HCT116 (cell line): Measurements from ENCODE around the gene ASNSD1. TPM values are rescaled to one million over a fixed set of nuclear protein-coding genes. Genes with fewer than 3 reads are reported as not detected.
"Not testable (repeated sequence)": the region's sequence is repeated elsewhere in the genome, so short reads cannot be mapped to it uniquely, and the experiment has no call there.

Experiments used
- ATAC-seq: fragments of 200-7000 bp; cut with Tn5 transposase; 2 replicates; pipeline ENCODE4 v1.9.1; 2020; ENCODE audit warnings: mild to moderate bottlenecking, moderate library complexity
- BruUV-seq: library from RNA; stranded (reverse); fragments of 400-500 nt; replicated peaks from 2 replicates; lab custom pipeline; 2021; lab: Mats Ljungman, UMichigan
- CTCF ChIA-PET: fragments of 300-600 bp; sonication (Branson Sonifier 250); formaldehyde crosslinking; loops from one replicate; lab custom pipeline; 2021; ENCODE audit warnings: antibody characterized with exemption; lab: Charles Lee
- POLR2A ChIA-PET: fragments of 300-600, 350-600 bp; sonication (Branson Sonifier 250); formaldehyde crosslinking; loops from one replicate; lab custom pipeline; 2021; ENCODE audit warnings: antibody characterized with exemption; lab: Charles Lee
- RAD21 ChIA-PET, 2 experiments: fragments of 300-600 bp; sonication (Branson Sonifier 250); formaldehyde crosslinking; loops; one replicate each; lab custom pipeline; 2023; ENCODE audit warnings: low total read pairs in 2 of 2; ENCODE audit not compliant: uncharacterized antibody in 2 of 2, unreplicated experiment in 2 of 2, low non-redundant PET in 1 of 2; lab: Charles Lee
- DNase-seq: peaks from one replicate; pipeline ENCODE4 v3.0.0-alpha.2; 2010; ENCODE audit warnings: low read depth, low spot score
- H2AFZ ChIP-seq: fragments of 200-600 bp; shearing (Covaris generic), sonication (generic); 2 replicates; pipeline ENCODE4 v1.6.1; 2017; ENCODE audit warnings: low read depth, mixed run types, mixed read lengths, antibody characterized with exemption, low read length; ENCODE audit not compliant: poor library complexity, severe bottlenecking
- H3K27ac ChIP-seq: 2 replicates; pipeline ENCODE4 v1.5.1; 2012; ENCODE audit warnings: low read depth, low read length
- H3K27me3 ChIP-seq: fragments of 200-600 bp; sonication (generic); 2 replicates; pipeline ENCODE4 v1.6.1; 2016; ENCODE audit warnings: mixed run types, low read length, mixed read lengths; ENCODE audit not compliant: insufficient read depth
- H3K36me3 ChIP-seq, 2 experiments: fragments of 200-500 bp in 1 of 2; fragments of 200-600 bp in 1 of 2; sonication (Bioruptor generic) in 1 of 2; sonication (generic) in 1 of 2; 2 replicates each; pipeline versions ENCODE4 v1.5.1 to v1.6.1; 2014 to 2016; ENCODE audit warnings: low read length in 2 of 2, inconsistent platforms in 1 of 2, mixed read lengths in 1 of 2, mixed run types in 1 of 2; ENCODE audit not compliant: insufficient read depth in 2 of 2, control insufficient read depth in 1 of 2
- H3K4me1 ChIP-seq, 2 experiments: fragments of 200-600 bp in 1 of 2; sonication (generic) in 1 of 2; 2 replicates each; pipeline versions ENCODE4 v1.5.1 to v1.6.1; 2012 to 2017; ENCODE audit warnings: low read length in 2 of 2, inconsistent platforms in 1 of 2, mild to moderate bottlenecking in 1 of 2, mixed read lengths in 1 of 2, mixed run types in 1 of 2, moderate library complexity in 1 of 2; ENCODE audit not compliant: insufficient read depth in 2 of 2, control insufficient read depth in 1 of 2
- H3K4me2 ChIP-seq: fragments of 200-600 bp; sonication (generic); 2 replicates; pipeline ENCODE4 v1.6.1; 2017; ENCODE audit warnings: mixed run types, low read length, mixed read lengths
- H3K4me3 ChIP-seq, 2 experiments: fragments of 200-600 bp in 1 of 2; sonication (generic) in 1 of 2; replicated peaks in 1 of 2; 2 replicates each; pipeline ENCODE4 v1.5.1; 2011 to 2016; ENCODE audit warnings: low read length in 2 of 2, control low read depth in 1 of 2, low read depth in 1 of 2, mild to moderate bottlenecking in 1 of 2, mixed read lengths in 1 of 2, mixed run types in 1 of 2
- H3K79me2 ChIP-seq: fragments of 200-600 bp; sonication (generic); 2 replicates; pipeline ENCODE4 v1.6.1; 2017; ENCODE audit warnings: mild to moderate bottlenecking, mixed run types, low read length, moderate library complexity, mixed read lengths; ENCODE audit not compliant: insufficient read depth
- H3K9ac ChIP-seq: fragments of 200-600 bp; sonication (generic); 2 replicates; pipeline ENCODE4 v1.6.1; 2016; ENCODE audit warnings: low read length, mixed read lengths
- H3K9me2 ChIP-seq: fragments of 200-600 bp; sonication (generic), shearing (Covaris generic); 2 replicates; pipeline ENCODE4 v1.6.1; 2017; ENCODE audit warnings: mixed run types, mild to moderate bottlenecking, moderate library complexity; ENCODE audit not compliant: insufficient read depth
- H3K9me3 ChIP-seq, 2 experiments: fragments of 200-500 bp in 1 of 2; fragments of 200-600 bp in 1 of 2; sonication (Bioruptor generic) in 1 of 2; sonication (generic) in 1 of 2; 2 replicates each; pipeline ENCODE4 v1.6.1; 2014 to 2017; ENCODE audit warnings: low read length in 2 of 2, mixed read lengths in 2 of 2, inconsistent platforms in 1 of 2, low read depth in 1 of 2, mild to moderate bottlenecking in 1 of 2, mixed run types in 1 of 2, moderate library complexity in 1 of 2; ENCODE audit not compliant: control insufficient read depth in 1 of 2, insufficient read depth in 1 of 2
- H4K20me1 ChIP-seq: fragments of 200-600 bp; sonication (generic), shearing (Covaris generic); 2 replicates; pipeline ENCODE4 v1.6.1; 2017; ENCODE audit warnings: mixed run types, mild to moderate bottlenecking, moderate library complexity; ENCODE audit not compliant: insufficient read depth
- CEBPB ChIP-seq: IDR thresholded peaks from 2 replicates; pipeline ENCODE4 v1.6.1; 2012; ENCODE audit warnings: low read depth
- ELF1 ChIP-seq: IDR thresholded peaks from 2 replicates; pipeline ENCODE4 v1.6.1; 2012; ENCODE audit warnings: low read depth, borderline replicate concordance
- EZH2 ChIP-seq: fragments of 200-600 bp; sonication (generic); IDR thresholded peaks from 2 replicates; pipeline ENCODE4 v1.6.1; 2017; ENCODE audit warnings: antibody characterized with exemption, mixed run types
- EZH2phosphoT487 ChIP-seq: fragments of 200-600 bp; IDR thresholded peaks from 2 replicates; pipeline ENCODE4 v1.6.1; 2018; ENCODE audit warnings: antibody characterized with exemption, borderline replicate concordance
- FOSL1 ChIP-seq: IDR thresholded peaks from 2 replicates; pipeline ENCODE4 v1.6.1; 2012; ENCODE audit warnings: low read depth
- RAD21 ChIP-seq: IDR thresholded peaks from 2 replicates; pipeline ENCODE4 v1.6.1; 2012; ENCODE audit warnings: low read depth, mild to moderate bottlenecking
- ZFX ChIP-seq: fragments of 450-650 bp; IDR thresholded peaks from 2 replicates; pipeline ENCODE4 v1.6.1; 2017
- intact Hi-C: fragments of 100-400 bp; cut with micrococcal nuclease; formaldehyde crosslinking; loops from 2 replicates; pipeline ENCODE4 v1.10.0; 2022
- total RNA-seq: library from RNA; stranded (reverse); gene quantifications from one replicate; pipeline ENCODE4 v1.2.1, GENCODE V29; 2021; ENCODE audit not compliant: unreplicated experiment
- TF ChIP-seq, protein P1 (sequence below): IDR thresholded peaks from 2 replicates; pipeline ENCODE4 v1.6.1; 2012; ENCODE audit warnings: low read depth

ASNSD1 gene
- total RNA-seq, 1 experiment from 2014 or later = 33.6 TPM

DNA sequence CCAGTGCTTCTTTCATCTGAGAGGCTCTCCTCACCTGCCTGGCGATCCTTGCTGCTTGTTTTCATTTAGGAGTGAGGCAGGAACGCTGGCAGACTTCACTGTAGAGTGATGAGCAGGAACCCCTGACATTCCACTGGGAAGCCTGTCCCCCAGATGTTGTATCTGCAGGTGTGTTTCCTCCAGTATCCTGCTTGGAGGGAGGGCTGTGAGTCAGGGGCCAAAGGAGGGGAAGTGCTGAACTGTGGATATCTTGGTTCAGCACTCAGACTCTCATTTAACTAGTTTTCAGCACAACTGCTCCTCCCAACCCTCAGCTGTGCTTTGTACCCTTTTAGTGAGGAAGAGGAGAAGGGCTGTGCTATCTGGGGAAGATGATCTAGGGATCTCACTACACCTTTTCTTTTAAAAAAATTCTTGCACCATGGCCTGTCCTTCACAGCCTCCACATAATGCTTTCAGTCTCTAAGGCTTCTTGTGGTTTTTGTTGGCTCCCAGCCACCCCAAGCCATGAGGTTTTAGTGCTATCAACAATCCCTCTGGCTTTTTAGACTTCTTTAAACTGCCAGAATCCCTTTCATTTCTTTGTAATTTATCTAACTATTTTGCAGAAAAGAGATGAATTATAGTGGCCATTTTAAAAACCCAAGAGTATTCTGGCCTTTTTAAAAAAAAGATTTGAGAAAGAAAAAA, 24.4 kb downstream of the ASNSD1 start:
- ATAC-seq = 0 out of 2 replicates have a peak, but pooled peaks have one; percentile 27
- H4K20me1 ChIP-seq = no peaks in the 10 kb centered on the region
- no peaks in the 10 kb centered on the region for H3K9me3 ChIP-seq
- CTCF ChIA-PET = no interaction called here
- H3K4me3 ChIP-seq = no peak overlapping the region
- no peak for DNase-seq
- H2AFZ ChIP-seq = no peak overlapping the region
- RAD21 ChIA-PET = no interaction called here
- H3K9ac ChIP-seq = no peak overlapping the region
- no TSS peak for BruUV-seq
- intact Hi-C loops = no loop called here
- H3K9me2 ChIP-seq = no peaks in the 10 kb centered on the region
- H3K4me1 ChIP-seq = peaks cover 0 to 16% of the 10 kb centered on the region in 2 experiments; a peak in 3 of 4 replicates
- H3K27ac ChIP-seq = no peak overlapping the region
- POLR2A ChIA-PET = no interaction called here
- no peak for TF ChIP-seq EZH2phosphoT487
- TF ChIP-seq FOSL1 = no peak
- no peak for TF ChIP-seq EZH2
- TF ChIP-seq ELF1 = no peak
- TF ChIP-seq CEBPB = no peak
- TF ChIP-seq, protein P1, sequence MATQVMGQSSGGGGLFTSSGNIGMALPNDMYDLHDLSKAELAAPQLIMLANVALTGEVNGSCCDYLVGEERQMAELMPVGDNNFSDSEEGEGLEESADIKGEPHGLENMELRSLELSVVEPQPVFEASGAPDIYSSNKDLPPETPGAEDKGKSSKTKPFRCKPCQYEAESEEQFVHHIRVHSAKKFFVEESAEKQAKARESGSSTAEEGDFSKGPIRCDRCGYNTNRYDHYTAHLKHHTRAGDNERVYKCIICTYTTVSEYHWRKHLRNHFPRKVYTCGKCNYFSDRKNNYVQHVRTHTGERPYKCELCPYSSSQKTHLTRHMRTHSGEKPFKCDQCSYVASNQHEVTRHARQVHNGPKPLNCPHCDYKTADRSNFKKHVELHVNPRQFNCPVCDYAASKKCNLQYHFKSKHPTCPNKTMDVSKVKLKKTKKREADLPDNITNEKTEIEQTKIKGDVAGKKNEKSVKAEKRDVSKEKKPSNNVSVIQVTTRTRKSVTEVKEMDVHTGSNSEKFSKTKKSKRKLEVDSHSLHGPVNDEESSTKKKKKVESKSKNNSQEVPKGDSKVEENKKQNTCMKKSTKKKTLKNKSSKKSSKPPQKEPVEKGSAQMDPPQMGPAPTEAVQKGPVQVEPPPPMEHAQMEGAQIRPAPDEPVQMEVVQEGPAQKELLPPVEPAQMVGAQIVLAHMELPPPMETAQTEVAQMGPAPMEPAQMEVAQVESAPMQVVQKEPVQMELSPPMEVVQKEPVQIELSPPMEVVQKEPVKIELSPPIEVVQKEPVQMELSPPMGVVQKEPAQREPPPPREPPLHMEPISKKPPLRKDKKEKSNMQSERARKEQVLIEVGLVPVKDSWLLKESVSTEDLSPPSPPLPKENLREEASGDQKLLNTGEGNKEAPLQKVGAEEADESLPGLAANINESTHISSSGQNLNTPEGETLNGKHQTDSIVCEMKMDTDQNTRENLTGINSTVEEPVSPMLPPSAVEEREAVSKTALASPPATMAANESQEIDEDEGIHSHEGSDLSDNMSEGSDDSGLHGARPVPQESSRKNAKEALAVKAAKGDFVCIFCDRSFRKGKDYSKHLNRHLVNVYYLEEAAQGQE = no peak
- TF ChIP-seq RAD21 = no peak
- no peak for TF ChIP-seq ZFX
- no peaks in the 10 kb centered on the region for H3K27me3 ChIP-seq
- H3K36me3 ChIP-seq = no peaks in the 10 kb centered on the region
- H3K4me2 ChIP-seq = no peak overlapping the region
- H3K79me2 ChIP-seq = no peaks in the 10 kb centered on the region

DNA sequence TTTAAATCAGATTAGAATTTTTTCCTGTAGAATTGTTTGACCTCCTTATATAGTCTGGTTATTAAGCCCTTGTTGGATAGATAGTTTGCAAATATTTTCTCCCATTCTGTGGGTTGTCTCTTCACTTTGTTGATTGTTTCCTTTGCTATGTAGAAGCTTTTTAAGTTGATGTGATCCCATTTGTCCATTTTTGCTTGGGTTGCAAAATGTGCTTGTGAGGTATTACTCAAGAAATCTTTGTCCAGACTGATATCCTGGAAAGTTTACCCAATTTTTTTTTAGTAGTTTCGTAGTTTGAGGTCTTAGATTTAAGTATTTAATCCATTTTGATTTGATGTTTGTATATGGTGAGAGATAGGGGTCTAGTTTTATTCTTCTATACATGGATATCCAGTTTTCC, 26.5 kb downstream of the ASNSD1 start:
- H3K36me3 ChIP-seq, H3K4me2 ChIP-seq, RAD21 ChIA-PET, H3K4me3 ChIP-seq, BruUV-seq, H3K9me3 ChIP-seq, H3K9ac ChIP-seq, H3K27ac ChIP-seq, CTCF ChIA-PET, H3K27me3 ChIP-seq, POLR2A ChIA-PET, H3K79me2 ChIP-seq, intact Hi-C loops, DNase-seq, H4K20me1 ChIP-seq, H2AFZ ChIP-seq, H3K9me2 ChIP-seq, ATAC-seq: not testable (repeated sequence)
- peaks cover 0 to 16% of the 10 kb centered on the region in 2 experiments; a peak in 3 of 4 replicates for H3K4me1 ChIP-seq
